Keratinocyte (primary cell): ENCODE results near the gene DRG1. TPM values are rescaled to one million over a fixed set of nuclear protein-coding genes. Genes with fewer than 3 reads are reported as not detected.
"Not testable (repeated sequence)": the region's sequence is repeated elsewhere in the genome, so short reads cannot be mapped to it uniquely, and the experiment has no call there.

Experiments
- DNase-seq: peaks from one replicate; pipeline ENCODE4 v3.0.0-alpha.2; 2011; ENCODE audit warnings: low read depth, missing footprints, low spot score
- FAIRE-seq: peaks from 2 replicates; lab custom pipeline; 2011; peaks lifted over from hg19 to GRCh38; lab: Jason Lieb, UNC
- H2AFZ ChIP-seq: 2 replicates; pipeline ENCODE4 v1.6.0; 2012; ENCODE audit warnings: low read length, control low read depth, inconsistent platforms; ENCODE audit not compliant: control insufficient read depth
- H3K27ac ChIP-seq: 2 replicates; pipeline ENCODE4 v1.5.1; 2011; ENCODE audit warnings: low read length; ENCODE audit not compliant: control insufficient read depth, insufficient read depth
- H3K27me3 ChIP-seq: 3 replicates; pipeline ENCODE4 v1.6.0; 2011; ENCODE audit warnings: low read length; ENCODE audit not compliant: control insufficient read depth, insufficient read depth; ENCODE audit errors: extremely low read depth
- H3K36me3 ChIP-seq, 2 experiments: 2 replicates in 1 of 2; 3 replicates in 1 of 2; pipeline ENCODE4 v1.5.1; 2011; ENCODE audit warnings: low read length in 2 of 2, mild to moderate bottlenecking in 1 of 2; ENCODE audit not compliant: control insufficient read depth in 2 of 2, insufficient read depth in 2 of 2; ENCODE audit errors: extremely low read depth in 1 of 2
- H3K4me1 ChIP-seq: 3 replicates; pipeline ENCODE4 v1.5.1; 2011; ENCODE audit warnings: low read length; ENCODE audit not compliant: control insufficient read depth, insufficient read depth; ENCODE audit errors: extremely low read depth
- H3K4me2 ChIP-seq: 3 replicates; pipeline ENCODE4 v1.6.0; 2011; ENCODE audit warnings: low read depth, low read length; ENCODE audit not compliant: control insufficient read depth, insufficient read depth; ENCODE audit errors: extremely low read depth
- H3K4me3 ChIP-seq, 3 experiments: fragments of 200-600 bp in 1 of 3; sonication (generic) in 1 of 3; 2 replicates in 2 of 3; 3 replicates in 1 of 3; pipeline ENCODE4 v1.5.1; 2011 to 2016; ENCODE audit warnings: low read length in 3 of 3, mild to moderate bottlenecking in 3 of 3, control low read depth in 2 of 3, inconsistent platforms in 1 of 3, low read depth in 1 of 3, mixed read lengths in 1 of 3, mixed run types in 1 of 3, moderate library complexity in 1 of 3; ENCODE audit not compliant: control insufficient read depth in 2 of 3, insufficient read depth in 2 of 3; ENCODE audit errors: extremely low read depth in 1 of 3
- H3K79me2 ChIP-seq: 2 replicates; pipeline ENCODE4 v1.6.0; 2012; ENCODE audit warnings: low read length; ENCODE audit not compliant: control insufficient read depth, insufficient read depth
- H3K9ac ChIP-seq: 3 replicates; pipeline ENCODE4 v1.6.0; 2011; ENCODE audit warnings: low read length; ENCODE audit not compliant: control insufficient read depth, insufficient read depth; ENCODE audit errors: extremely low read depth
- H3K9me1 ChIP-seq: 3 replicates; pipeline ENCODE4 v1.6.0; 2011; ENCODE audit warnings: low read length; ENCODE audit not compliant: control insufficient read depth, insufficient read depth; ENCODE audit errors: extremely low read depth
- H3K9me3 ChIP-seq: 2 replicates; pipeline ENCODE4 v1.5.1; 2012; ENCODE audit warnings: low read depth, low read length; ENCODE audit not compliant: control insufficient read depth
- H4K20me1 ChIP-seq: 3 replicates; pipeline ENCODE4 v1.6.0; 2011; ENCODE audit warnings: low read length; ENCODE audit not compliant: control insufficient read depth, insufficient read depth; ENCODE audit errors: extremely low read depth
- EZH2 ChIP-seq: IDR thresholded peaks from one replicate; pipeline ENCODE4 v1.6.1; 2012; ENCODE audit warnings: inconsistent platforms, mild to moderate bottlenecking, low read length, moderate library complexity
- dilution Hi-C: fragments of 300-500 bp; cut with MboI; formaldehyde crosslinking; loops from one replicate; pipeline ENCODE4 v1.7.0; 2020; ENCODE audit warnings: low sequenced_read_pairs; ENCODE audit not compliant: extremely low pct_ligation_motif_present
- polyA plus RNA-seq, 5 experiments: library from polyadenylated mRNA; depleted of rRNA in 3 of 5; stranded (reverse) in 3 of 5; stranded (forward) in 1 of 5; unstranded in 1 of 5; fragments of >200 nt; gene quantifications; 1 replicate in 1 of 5; 2 replicates in 3 of 5; 3 replicates in 1 of 5; pipeline versions ENCODE4 v1.2.1 to v1.2.3, GENCODE V29; 2011 to 2012; ENCODE audit warnings: missing spikeins in 2 of 5, low read depth in 1 of 5, low replicate concordance in 1 of 5
- TF ChIP-seq, protein P1 (sequence below), 3 experiments: IDR thresholded peaks in 1 of 3; conservative IDR thresholded peaks in 1 of 3; optimal IDR thresholded peaks in 1 of 3; 2 replicates in 2 of 3; 3 replicates in 1 of 3; pipeline versions ENCODE3 to v1.5.1; 2011; ENCODE audit warnings: low read length in 3 of 3, mild to moderate bottlenecking in 3 of 3, moderate library complexity in 2 of 3, control low read depth in 1 of 3, inconsistent platforms in 1 of 3; ENCODE audit not compliant: insufficient read depth in 2 of 3; ENCODE audit errors: extremely low read depth in 1 of 3

DRG1 gene
- polyA plus RNA-seq, 1 donor (not counting 4 experiments of a cell fraction or from before 2014, with no cell fraction given): 87.4 TPM

- Histone ChIP-seq H3K79me2 (peaks cover 35% of the 10 kb centered on the region), H3K27me3 (no peaks in the 10 kb centered on the region), H3K4me1 (peaks cover 11% of the 10 kb centered on the region), H3K27ac (no peak overlapping the region), H3K36me3 (peaks cover 3 to 19% of the 10 kb centered on the region in 2 experiments), H4K20me1 (no peaks in the 10 kb centered on the region), H3K9ac (no peak overlapping the region), H3K9me3 (no peaks in the 10 kb centered on the region), H3K9me1 (no peaks in the 10 kb centered on the region), H3K4me2 (no peak overlapping the region), H2AFZ (peak overlapping the region; percentile 63), H3K4me3 (no peak overlapping the region)
- dilution Hi-C loops: no loop called here
- FAIRE-seq: no peak
- TF ChIP-seq EZH2: no peak
- TF ChIP-seq, protein P1, sequence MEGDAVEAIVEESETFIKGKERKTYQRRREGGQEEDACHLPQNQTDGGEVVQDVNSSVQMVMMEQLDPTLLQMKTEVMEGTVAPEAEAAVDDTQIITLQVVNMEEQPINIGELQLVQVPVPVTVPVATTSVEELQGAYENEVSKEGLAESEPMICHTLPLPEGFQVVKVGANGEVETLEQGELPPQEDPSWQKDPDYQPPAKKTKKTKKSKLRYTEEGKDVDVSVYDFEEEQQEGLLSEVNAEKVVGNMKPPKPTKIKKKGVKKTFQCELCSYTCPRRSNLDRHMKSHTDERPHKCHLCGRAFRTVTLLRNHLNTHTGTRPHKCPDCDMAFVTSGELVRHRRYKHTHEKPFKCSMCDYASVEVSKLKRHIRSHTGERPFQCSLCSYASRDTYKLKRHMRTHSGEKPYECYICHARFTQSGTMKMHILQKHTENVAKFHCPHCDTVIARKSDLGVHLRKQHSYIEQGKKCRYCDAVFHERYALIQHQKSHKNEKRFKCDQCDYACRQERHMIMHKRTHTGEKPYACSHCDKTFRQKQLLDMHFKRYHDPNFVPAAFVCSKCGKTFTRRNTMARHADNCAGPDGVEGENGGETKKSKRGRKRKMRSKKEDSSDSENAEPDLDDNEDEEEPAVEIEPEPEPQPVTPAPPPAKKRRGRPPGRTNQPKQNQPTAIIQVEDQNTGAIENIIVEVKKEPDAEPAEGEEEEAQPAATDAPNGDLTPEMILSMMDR (optimal IDR thresholded peaks at IDR 0.05 in 1 of 3, IDR thresholded peaks at IDR 0.05 in 1 of 3, conservative IDR thresholded peaks at IDR 0.05 in 1 of 3; ENCODE audit: extremely low read depth in 1 of 3, insufficient read depth in 2 of 3, low read length in 3 of 3): no peak
- DNase-seq: no peak
These were observed 1.2 kb upstream of the DRG1 start for GRCh38 chr22:31398231-31398630.

- no peak for TF ChIP-seq EZH2
- TF ChIP-seq, protein P1 (optimal IDR thresholded peaks at IDR 0.05 in 1 of 3, IDR thresholded peaks at IDR 0.05 in 1 of 3, conservative IDR thresholded peaks at IDR 0.05 in 1 of 3; ENCODE audit: extremely low read depth in 1 of 3, insufficient read depth in 2 of 3, low read length in 3 of 3): no peak
- dilution Hi-C loops: no loop called here
- peak overlapping the region; percentile 60 for H3K4me2 ChIP-seq
- H4K20me1 ChIP-seq: no peaks in the 10 kb centered on the region
- peak overlapping the region; percentile 99 for H2AFZ ChIP-seq
- peak overlapping the region; percentile 97 for H3K27ac ChIP-seq
- peak overlapping the region; percentile 90 to 96 (median 95) for H3K4me3 ChIP-seq
- peaks cover 3 to 34% of the 10 kb centered on the region in 2 experiments for H3K36me3 ChIP-seq
- no peaks in the 10 kb centered on the region for H3K27me3 ChIP-seq
- no peak for DNase-seq
- peaks cover 39% of the 10 kb centered on the region for H3K79me2 ChIP-seq
- peaks cover 11% of the 10 kb centered on the region for H3K4me1 ChIP-seq
- no peak for FAIRE-seq
- peak overlapping the region; percentile 100 for H3K9ac ChIP-seq
- no peaks in the 10 kb centered on the region for H3K9me1 ChIP-seq
- H3K9me3 ChIP-seq: no peaks in the 10 kb centered on the region
These were observed 606 bp downstream of the DRG1 start for GRCh38 chr22:31400023-31400397.

- H3K9ac ChIP-seq, H2AFZ ChIP-seq, FAIRE-seq, H3K4me2 ChIP-seq, H3K9me1 ChIP-seq, H3K27ac ChIP-seq, H3K4me3 ChIP-seq, DNase-seq, H4K20me1 ChIP-seq, dilution Hi-C loops, H3K9me3 ChIP-seq, H3K27me3 ChIP-seq: not testable (repeated sequence)
- Histone ChIP-seq H3K79me2 (peaks cover 50% of the 10 kb centered on the region), H3K4me1 (peaks cover 11% of the 10 kb centered on the region), H3K36me3 (peaks cover 5 to 43% of the 10 kb centered on the region in 2 experiments)
These were observed 2.9 kb downstream of the DRG1 start for GRCh38 chr22:31402350-31402749.
